MM.1S (cell line): Measurements from ENCODE around the gene HOXC6.

Experiments used
- DNase-seq: peaks from one replicate; pipeline ENCODE4 v3.0.0-alpha.2; 2015
- H2AFZ ChIP-seq: fragments of 300-600 bp; sonication (generic); 2 replicates; pipeline ENCODE4 v1.6.0; 2016; ENCODE audit warnings: antibody characterized with exemption, low read length
- H3F3A ChIP-seq: fragments of 300-600 bp; sonication (generic); 2 replicates; pipeline ENCODE4 v1.6.1; 2016; ENCODE audit warnings: mild to moderate bottlenecking, antibody characterized with exemption, low read length, moderate library complexity, mixed read lengths; ENCODE audit not compliant: insufficient read depth
- H3K27ac ChIP-seq: fragments of 300-600 bp; sonication (generic); 2 replicates; pipeline ENCODE4 v1.5.1; 2016; ENCODE audit warnings: mild to moderate bottlenecking, low read length
- H3K27me3 ChIP-seq: fragments of 300-600 bp; sonication (generic); replicated peaks from 2 replicates; pipeline ENCODE4 v1.6.0; 2016; ENCODE audit warnings: low read length; ENCODE audit not compliant: insufficient read depth
- H3K36me3 ChIP-seq: fragments of 300-600 bp; sonication (generic); replicated peaks from 2 replicates; pipeline ENCODE4 v1.6.1; 2016; ENCODE audit warnings: mild to moderate bottlenecking, low read length, mixed read lengths; ENCODE audit not compliant: insufficient read depth
- H3K4me1 ChIP-seq: fragments of 300-600 bp; sonication (generic); 2 replicates; pipeline ENCODE4 v1.6.1; 2016; ENCODE audit warnings: low read length, mixed read lengths
- H3K4me2 ChIP-seq: fragments of 300-600 bp; sonication (generic); 2 replicates; pipeline ENCODE4 v1.6.0; 2016; ENCODE audit warnings: low read depth, low read length
- H3K4me3 ChIP-seq: fragments of 300-600 bp; sonication (generic); 2 replicates; pipeline ENCODE4 v1.5.1; 2016; ENCODE audit warnings: low read length, mixed read lengths
- H3K79me2 ChIP-seq: fragments of 300-600 bp; sonication (generic); 2 replicates; pipeline ENCODE4 v1.6.1; 2016; ENCODE audit warnings: mixed run types, low read length, mixed read lengths
- H3K9ac ChIP-seq: fragments of 300-600 bp; sonication (generic); 2 replicates; pipeline ENCODE4 v1.6.1; 2016; ENCODE audit warnings: low read length, mixed read lengths
- H3K9me2 ChIP-seq: fragments of 300-600 bp; sonication (generic); replicated peaks from 2 replicates; pipeline ENCODE4 v1.6.1; 2016; ENCODE audit warnings: mild to moderate bottlenecking, low read length, mixed read lengths; ENCODE audit not compliant: insufficient read depth
- H3K9me3 ChIP-seq: fragments of 300-600 bp; sonication (generic); replicated peaks from 2 replicates; pipeline ENCODE4 v1.6.1; 2016; ENCODE audit warnings: mild to moderate bottlenecking, low read length, mixed read lengths; ENCODE audit not compliant: insufficient read depth
- H4K20me1 ChIP-seq: fragments of 300-600 bp; sonication (generic); 2 replicates; pipeline ENCODE4 v1.6.1; 2016; ENCODE audit warnings: mild to moderate bottlenecking, low read length, moderate library complexity, mixed read lengths; ENCODE audit not compliant: insufficient read depth
- CTCF ChIP-seq: fragments of 300-600 bp; sonication (generic); IDR thresholded peaks from 2 replicates; pipeline ENCODE4 v1.5.1; 2016; ENCODE audit warnings: antibody characterized with exemption, low read length, mixed read lengths
- EZH2 ChIP-seq: fragments of 300-600 bp; sonication (generic); optimal IDR thresholded peaks from 2 replicates; pipeline ENCODE3; 2017; ENCODE audit warnings: low read depth, mild to moderate bottlenecking, antibody characterized with exemption, low read length, mixed read lengths
- EZH2phosphoT487 ChIP-seq: fragments of 300-600 bp; sonication (generic); IDR thresholded peaks from 2 replicates; pipeline ENCODE4 v1.6.1; 2018; ENCODE audit warnings: antibody characterized with exemption, low read length

The HOXC6 gene

GRCh38 chr12:53983568-53983949 is 44.7 kb upstream of the HOXC6 start:
- Histone ChIP-seq H3K79me2 (no peaks in the 10 kb centered on the region), H3K4me3 (no peak overlapping the region), H4K20me1 (no peaks in the 10 kb centered on the region; the same call in 1 of the 2 replicates), H3K9me2 (no peaks in the 10 kb centered on the region), H3K4me2 (no peak overlapping the region), H3K9ac (no peak overlapping the region), H3K4me1 (peaks cover 3% of the 10 kb centered on the region; the same call in 1 of the 2 replicates), H3K27me3 (peaks cover 97% of the 10 kb centered on the region), H3K27ac (no peak overlapping the region), H2AFZ (no peak overlapping the region), H3F3A (no peaks in the 10 kb centered on the region), H3K36me3 (no peaks in the 10 kb centered on the region), H3K9me3 (no peaks in the 10 kb centered on the region)
- no peak for DNase-seq
- TF ChIP-seq EZH2phosphoT487 (0 out of 2 replicates have a peak, but pooled peaks have one; percentile 27), EZH2 (peak; percentile 71), CTCF (no peak)

GRCh38 chr12:53983950-53984572 is 44.2 kb upstream of the HOXC6 start:
- H3K9me3 ChIP-seq, result no peaks in the 10 kb centered on the region
- H3K4me3 ChIP-seq, result no peak overlapping the region
- DNase-seq, result no peak
- no peaks in the 10 kb centered on the region for H3F3A ChIP-seq
- H2AFZ ChIP-seq, result no peak overlapping the region
- no peaks in the 10 kb centered on the region for H3K36me3 ChIP-seq
- H3K9me2 ChIP-seq, result no peaks in the 10 kb centered on the region
- peaks cover 97% of the 10 kb centered on the region for H3K27me3 ChIP-seq
- TF ChIP-seq CTCF (no peak), EZH2phosphoT487 (peak; percentile 58; the same call in 1 of the 2 replicates), EZH2 (no peak)
- no peak overlapping the region for H3K27ac ChIP-seq
- no peaks in the 10 kb centered on the region; the same call in 1 of the 2 replicates for H4K20me1 ChIP-seq
- no peaks in the 10 kb centered on the region for H3K79me2 ChIP-seq
- no peak overlapping the region for H3K4me2 ChIP-seq
- no peak overlapping the region for H3K9ac ChIP-seq
- H3K4me1 ChIP-seq, result peaks cover 8% of the 10 kb centered on the region; the same call in 1 of the 2 replicates

- TF ChIP-seq EZH2phosphoT487 (no peak), EZH2 (no peak), CTCF (peak; percentile 54)
- Histone ChIP-seq H4K20me1 (no peaks in the 10 kb centered on the region; the same call in 1 of the 2 replicates), H3K27ac (no peak within 1 kb of the TSS), H3K27me3 (peaks cover 96% of the 10 kb centered on the region), H3F3A (0 out of 2 replicates have a peak, but pooled peaks cover 3% of the 10 kb centered on the region), H3K4me3 (no peak within 1 kb of the TSS), H3K9me3 (no peaks in the 10 kb centered on the region), H3K79me2 (no peaks in the 10 kb centered on the region), H2AFZ (no peak within 1 kb of the TSS), H3K9me2 (no peaks in the 10 kb centered on the region), H3K4me2 (peak within 1 kb of the TSS; percentile 38; the same call in 1 of the 2 replicates), H3K4me1 (peaks cover 13% of the 10 kb centered on the region; the same call in 1 of the 2 replicates), H3K9ac (no peak within 1 kb of the TSS), H3K36me3 (no peaks in the 10 kb centered on the region)
- DNase-seq, result peak; percentile 77
Measured at GRCh38 chr12:53984901-53985691, 43.1 kb upstream of the HOXC6 start, which contains the start of gene HOXC10. HOXC10 (plus strand) TSS chr12:53985146; CDS start chr12:53985260, 114 bp downstream.
